GM18867 (cell line): ENCODE measurements around the gene MMP14.
"Not testable (repeated sequence)": the region's sequence is repeated elsewhere in the genome, so short reads cannot be mapped to it uniquely, and the experiment has no call there.

Experiments
- ATAC-seq: cut with Tn5 transposase; IDR thresholded peaks from one replicate; pipeline ENCODE4 v1.9.1; 2021; ENCODE audit warnings: mild to moderate bottlenecking, moderate library complexity; ENCODE audit not compliant: unreplicated experiment

MMP14 gene

DNA sequence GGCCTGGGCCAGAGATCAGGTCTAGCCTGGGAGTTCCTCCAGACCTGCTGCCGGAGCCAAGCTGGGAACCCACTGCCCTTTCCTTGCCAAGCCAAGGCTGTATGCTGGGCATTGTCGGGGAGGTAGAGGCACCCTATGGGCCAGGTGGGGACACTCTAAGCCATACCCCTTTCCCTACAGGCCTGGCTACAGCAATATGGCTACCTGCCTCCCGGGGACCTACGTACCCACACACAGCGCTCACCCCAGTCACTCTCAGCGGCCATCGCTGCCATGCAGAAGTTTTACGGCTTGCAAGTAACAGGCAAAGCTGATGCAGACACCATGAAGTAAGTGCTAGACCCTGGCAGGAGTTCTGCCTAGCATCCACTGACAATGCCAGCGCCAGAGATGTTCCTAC is 4.9 kb downstream of the MMP14 start:
- no peak for ATAC-seq

DNA sequence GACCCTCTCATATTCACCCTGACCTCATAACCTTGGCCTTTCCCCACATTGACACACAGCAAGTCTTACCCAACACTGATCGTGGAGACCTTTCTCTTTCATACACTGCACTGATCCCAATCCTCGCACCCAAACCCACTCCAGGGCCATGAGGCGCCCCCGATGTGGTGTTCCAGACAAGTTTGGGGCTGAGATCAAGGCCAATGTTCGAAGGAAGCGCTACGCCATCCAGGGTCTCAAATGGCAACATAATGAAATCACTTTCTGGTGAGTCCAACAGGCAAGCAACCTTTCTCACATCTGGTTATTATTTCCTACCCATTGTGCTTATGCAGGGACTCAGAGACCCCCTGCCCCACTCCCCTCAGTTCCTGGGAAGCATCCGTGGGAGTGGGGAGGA is 5.4 kb downstream of the MMP14 start:
- ATAC-seq: no peak

- ATAC-seq: no peak
These were observed 6.1 kb downstream of the MMP14 start for GRCh38 chr14:22842211-22843122.

GRCh38 chr14:22843123-22843925 is 6.9 kb downstream of the MMP14 start:
- no peak for ATAC-seq

DNA sequence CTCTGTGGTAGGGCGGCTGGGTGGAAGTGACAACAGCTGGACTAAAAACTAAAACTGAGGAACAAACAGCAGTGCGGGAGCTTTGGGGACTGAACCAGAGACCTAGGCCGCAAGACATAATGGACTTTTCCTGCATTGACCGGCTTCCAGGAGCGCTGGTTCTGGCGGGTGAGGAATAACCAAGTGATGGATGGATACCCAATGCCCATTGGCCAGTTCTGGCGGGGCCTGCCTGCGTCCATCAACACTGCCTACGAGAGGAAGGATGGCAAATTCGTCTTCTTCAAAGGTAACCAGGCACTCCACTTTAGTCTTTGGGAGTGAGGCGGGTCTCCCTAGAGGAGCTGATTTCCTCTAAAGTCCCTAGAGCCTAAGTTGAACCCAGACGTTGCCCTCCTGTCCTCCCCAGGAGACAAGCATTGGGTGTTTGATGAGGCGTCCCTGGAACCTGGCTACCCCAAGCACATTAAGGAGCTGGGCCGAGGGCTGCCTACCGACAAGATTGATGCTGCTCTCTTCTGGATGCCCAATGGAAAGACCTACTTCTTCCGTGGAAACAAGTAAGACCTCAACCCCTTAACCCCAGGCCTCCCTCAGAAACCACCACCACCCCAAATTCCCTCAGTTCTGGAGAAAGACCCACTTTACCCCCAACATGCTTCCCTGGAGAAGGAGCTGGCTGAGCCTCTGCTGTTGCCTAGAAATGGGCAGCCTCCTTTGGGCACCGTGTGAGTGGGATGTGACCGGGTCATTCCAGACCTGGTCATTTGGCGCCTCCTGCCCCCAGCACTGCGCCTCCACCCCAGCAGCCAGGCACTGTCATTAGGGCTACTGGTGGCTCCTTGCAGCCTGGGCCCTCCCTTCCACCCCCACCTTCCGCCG is 8.1 kb downstream of the MMP14 start:
- no peak for ATAC-seq

GRCh38 chr14:22845103-22845394 is 8.7 kb downstream of the MMP14 start:
- ATAC-seq: no peak

GRCh38 chr14:22845821-22846625 is 9.6 kb downstream of the MMP14 start:
- no peak for ATAC-seq

DNA sequence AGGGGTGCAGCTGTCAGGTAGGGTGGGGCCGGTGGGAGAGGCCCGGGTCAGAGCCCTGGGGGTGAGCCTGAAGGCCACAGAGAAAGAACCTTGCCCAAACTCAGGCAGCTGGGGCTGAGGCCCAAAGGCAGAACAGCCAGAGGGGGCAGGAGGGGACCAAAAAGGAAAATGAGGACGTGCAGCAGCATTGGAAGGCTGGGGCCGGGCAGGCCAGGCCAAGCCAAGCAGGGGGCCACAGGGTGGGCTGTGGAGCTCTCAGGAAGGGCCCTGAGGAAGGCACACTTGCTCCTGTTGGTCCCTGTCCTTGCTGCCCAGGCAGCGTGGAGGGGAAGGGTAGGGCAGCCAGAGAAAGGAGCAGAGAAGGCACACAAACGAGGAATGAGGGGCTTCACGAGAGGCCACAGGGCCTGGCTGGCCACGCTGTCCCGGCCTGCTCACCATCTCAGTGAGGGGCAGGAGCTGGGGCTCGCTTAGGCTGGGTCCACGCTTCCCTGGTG is 10.5 kb downstream of the MMP14 start:
- no peak for ATAC-seq

DNA sequence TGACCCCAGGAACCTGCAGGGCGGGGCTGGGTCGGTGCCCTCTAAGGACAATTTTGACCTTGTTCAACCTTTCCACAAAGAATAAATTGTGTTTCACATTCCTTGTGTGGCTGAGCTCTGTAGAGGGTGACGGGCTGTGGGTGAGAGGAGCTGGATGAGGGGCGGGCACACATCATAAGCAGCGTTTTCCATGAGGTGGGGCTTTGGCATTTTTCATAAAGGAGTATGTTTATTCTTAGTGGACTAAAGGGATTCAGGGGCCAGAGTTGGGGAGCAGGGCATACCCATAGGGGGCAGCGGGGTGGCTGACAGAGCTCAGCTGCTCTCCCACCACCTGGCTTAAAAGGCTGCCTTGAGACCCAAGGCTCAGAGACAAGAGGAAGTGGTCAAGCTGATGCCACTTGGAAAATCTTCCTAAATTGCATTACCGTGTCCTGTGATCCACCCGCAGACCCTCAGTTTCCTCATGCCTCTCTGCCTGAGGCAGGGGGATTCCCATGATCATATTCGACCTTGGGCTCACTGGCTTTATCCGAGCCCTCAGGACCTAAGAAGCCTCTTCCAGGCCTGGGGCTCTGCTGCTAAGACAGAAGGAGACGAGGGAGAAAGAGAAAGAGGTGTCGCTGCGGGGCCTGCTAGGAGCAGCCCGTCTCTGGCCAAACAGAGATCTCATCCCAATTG is 11.4 kb downstream of the MMP14 start:
- ATAC-seq: no peak

DNA sequence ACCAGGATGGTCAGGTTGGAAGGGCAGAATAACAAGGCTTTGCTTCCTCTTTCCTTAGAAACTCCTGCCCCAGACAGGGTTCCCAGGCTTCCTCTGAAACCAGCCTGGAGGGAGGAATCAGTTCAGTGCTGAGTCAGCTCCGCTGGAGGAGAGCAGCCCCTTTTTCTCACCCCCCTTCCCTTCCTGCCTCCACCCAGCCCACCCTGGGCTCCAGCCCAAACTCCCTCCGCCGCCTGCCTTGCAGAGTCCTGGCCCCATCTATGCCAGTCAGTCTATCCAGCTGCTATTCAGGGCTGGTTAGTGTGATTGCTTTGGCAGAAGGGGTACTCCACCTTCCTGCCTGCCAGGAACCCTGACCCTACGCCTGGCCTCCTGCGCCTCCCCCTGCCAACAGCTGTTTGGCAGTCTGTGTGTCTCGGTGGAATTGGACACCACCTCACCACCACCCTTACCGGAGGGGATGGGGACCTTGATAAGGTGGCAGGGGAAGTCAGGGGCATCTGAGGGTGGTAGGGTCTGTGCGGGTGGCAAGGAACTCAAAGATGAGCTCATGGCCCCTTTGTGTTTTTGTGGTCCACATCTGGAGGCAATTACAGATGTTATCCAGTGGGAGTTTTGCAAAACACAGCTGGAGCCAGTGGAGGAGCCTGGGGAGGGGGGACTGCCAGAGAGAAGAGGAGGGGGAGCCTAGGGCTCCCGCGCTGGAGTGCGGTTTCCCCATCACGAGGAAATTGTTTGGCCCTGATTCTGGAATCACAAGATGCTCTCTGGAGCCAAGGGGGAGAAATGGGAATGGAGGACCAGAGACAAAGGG is 12.2 kb downstream of the MMP14 start:
- no peak for ATAC-seq

DNA sequence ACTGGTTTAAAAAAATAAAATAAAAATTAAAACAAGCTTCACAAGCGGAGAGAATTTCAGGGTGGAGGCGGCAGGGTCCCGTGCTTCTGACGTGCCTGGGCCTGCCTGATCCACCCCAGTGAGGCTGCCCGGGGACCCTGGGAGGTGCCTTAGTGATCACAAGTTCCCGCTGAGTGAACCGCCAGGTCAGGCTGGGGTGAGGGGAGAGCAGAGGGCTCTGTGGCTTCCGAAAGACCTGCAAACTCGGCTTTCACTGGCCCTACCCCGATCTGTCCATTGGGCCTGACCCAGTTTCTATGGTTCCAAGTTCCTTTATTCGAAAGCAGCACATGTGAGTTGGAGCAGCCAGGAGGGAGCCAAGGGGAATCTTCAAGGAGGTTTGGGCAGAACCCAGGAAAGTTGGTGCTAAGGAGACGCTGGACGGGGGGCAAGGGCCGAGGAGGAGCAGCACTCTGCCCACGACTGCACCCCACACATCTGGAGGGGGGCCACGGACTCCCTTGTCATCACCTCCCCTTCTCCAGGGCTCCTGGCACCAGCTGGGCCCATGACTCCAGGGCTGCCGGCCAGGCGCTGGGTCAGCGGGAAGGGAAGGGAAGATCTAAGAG is 12.9 kb downstream of the MMP14 start:
- no peak for ATAC-seq

GRCh38 chr14:22850944-22851764 is 14.8 kb downstream of the MMP14 start:
- no peak for ATAC-seq

DNA sequence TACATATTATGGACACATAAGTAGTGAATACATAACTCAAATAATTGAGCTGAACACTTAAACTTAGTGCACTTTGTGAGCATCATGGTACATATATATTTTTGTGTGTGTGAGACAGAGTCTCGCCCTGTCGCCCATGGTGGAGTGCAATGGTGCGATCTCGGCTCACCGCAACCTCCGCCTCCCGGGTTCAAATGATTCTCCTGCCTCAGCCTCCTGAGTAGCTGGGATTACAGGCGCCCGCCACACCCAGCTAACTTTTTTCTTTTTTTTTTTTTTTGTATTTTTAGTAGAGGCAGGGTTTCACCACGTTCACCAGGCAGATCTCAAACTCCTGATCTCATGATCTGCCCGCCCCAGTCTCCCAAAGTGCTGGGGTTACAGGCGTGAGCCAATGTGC is 15.8 kb downstream of the MMP14 start:
- ATAC-seq: not testable (repeated sequence)

GRCh38 chr14:22852599-22852939 is 16.2 kb downstream of the MMP14 start:
- ATAC-seq: no peak

GRCh38 chr14:22852940-22853767 is 16.8 kb downstream of the MMP14 start:
- ATAC-seq: peak; percentile 81

GRCh38 chr14:22854296-22854695 is 17.9 kb downstream of the MMP14 start:
- not testable (repeated sequence) for ATAC-seq
